T-cell (primary cell): Measurements from ENCODE around the gene TAF12. TPM values are rescaled to one million over a fixed set of nuclear protein-coding genes. Genes with fewer than 3 reads are reported as not detected.

ENCODE experiments used
- ATAC-seq, 4 experiments: fragments of 200-7000 bp in 3 of 4; fragments of 150-1000 bp in 1 of 4; cut with Tn5 transposase; replicated peaks in 1 of 4; 1 replicate in 3 of 4; 2 replicates in 1 of 4; pipeline ENCODE4 v1.10.0; 2021; ENCODE audit warnings: moderate library complexity in 3 of 4, mild to moderate bottlenecking in 2 of 4, moderate number of reproducible peaks in 1 of 4
- CTCF ChIA-PET, 2 donors: fragments of 300-600 bp; sonication (Branson Sonifier 250); formaldehyde crosslinking; loops; one replicate each; lab custom pipeline; 2022; ENCODE audit warnings: antibody characterized with exemption in 2 of 2; lab: Charles Lee
- POLR2A ChIA-PET, 2 donors: fragments of 300-600 bp; sonication (Branson Sonifier 250); formaldehyde crosslinking; loops; one replicate each; lab custom pipeline; 2022; ENCODE audit warnings: antibody characterized with exemption in 2 of 2; lab: Charles Lee
- DNase-seq, 35 experiments: peaks; one replicate each; pipeline versions ENCODE4 v3.0.0 to v3.0.0-alpha.2; 2013 to 2023
- H3K27ac ChIP-seq: one replicate; pipeline ENCODE4 v1.5.1; 2013; ENCODE audit warnings: low read length
- H3K27me3 ChIP-seq, 2 experiments: replicated peaks in 1 of 2; 1 replicate in 1 of 2; 2 replicates in 1 of 2; pipeline versions ENCODE4 v1.6.1 to v1.7.0; 2013; ENCODE audit warnings: low read length in 1 of 2, mixed read lengths in 1 of 2; ENCODE audit not compliant: control insufficient read depth in 2 of 2, insufficient read depth in 2 of 2; ENCODE audit errors: extremely low read depth in 1 of 2
- H3K36me3 ChIP-seq, 2 donors: 1 replicate in 1 of 2; 2 replicates in 1 of 2; pipeline versions ENCODE4 v1.6.1 to v1.7.0; 2013; ENCODE audit warnings: low read length in 1 of 2; ENCODE audit not compliant: control insufficient read depth in 2 of 2, insufficient read depth in 1 of 2; ENCODE audit errors: extremely low read depth in 1 of 2
- H3K4me1 ChIP-seq, 2 experiments: 1 replicate in 1 of 2; 2 replicates in 1 of 2; pipeline versions ENCODE4 v1.6.1 to v1.7.0; 2013; ENCODE audit warnings: low read length in 2 of 2, mixed read lengths in 1 of 2; ENCODE audit not compliant: insufficient read depth in 2 of 2, control insufficient read depth in 1 of 2; ENCODE audit errors: extremely low read depth in 1 of 2
- H3K4me3 ChIP-seq, 2 donors: 1 replicate in 1 of 2; 2 replicates in 1 of 2; pipeline versions ENCODE4 v1.5.1 to v1.7.0; 2013; ENCODE audit warnings: mild to moderate bottlenecking in 2 of 2, low read length in 1 of 2, moderate library complexity in 1 of 2; ENCODE audit not compliant: control insufficient read depth in 1 of 2; ENCODE audit errors: extremely low read depth in 1 of 2
- H3K9me3 ChIP-seq: 2 replicates; pipeline ENCODE4 v1.7.0; 2013
- H3K27ac Mint-ChIP-seq, 2 donors: one replicate each; pipeline ENCODE4 v1.8.0; 2020 to 2021; ENCODE audit warnings: mild to moderate bottlenecking in 2 of 2, mixed read lengths in 2 of 2
- H3K27me3 Mint-ChIP-seq, 2 donors: one replicate each; pipeline ENCODE4 v1.8.0; 2021 to 2022; ENCODE audit warnings: mixed read lengths in 2 of 2
- H3K36me3 Mint-ChIP-seq: one replicate; pipeline ENCODE4 v1.8.0; 2021; ENCODE audit warnings: mixed read lengths
- H3K4me1 Mint-ChIP-seq, 3 donors: one replicate each; pipeline ENCODE4 v1.8.0; 2020 to 2022; ENCODE audit warnings: mixed read lengths in 3 of 3, mild to moderate bottlenecking in 1 of 3
- H3K4me3 Mint-ChIP-seq, 3 donors: one replicate each; pipeline ENCODE4 v1.8.0; 2020 to 2022; ENCODE audit warnings: mild to moderate bottlenecking in 3 of 3, mixed read lengths in 3 of 3, moderate library complexity in 3 of 3
- H3K9me3 Mint-ChIP-seq, 3 donors: one replicate each; pipeline ENCODE4 v1.8.0; 2020 to 2022; ENCODE audit warnings: mixed read lengths in 3 of 3
- WGBS: methylation state at CpG from one replicate; pipeline ENCODE4 v1.1.5; 2013; ENCODE audit warnings: missing lambda C conversion rate; ENCODE audit not compliant: insufficient coverage; 5-methylcytosine and 5-hydroxymethylcytosine counted together
- total RNA-seq, 35 experiments: library from RNA in 6 of 35; stranded (reverse) in 6 of 35; fragments of 120-200 nt in 1 of 35; gene quantifications; one replicate each; pipeline versions ENCODE4 v1.2.1 to v1.2.4 and lab custom pipeline; 2013 to 2026

TAF12 gene
- total RNA-seq, 5 donors from 2014 or later (not counting 1 experiment from before 2014, with no cell fraction given): 17.3 to 22.7 (median 20.6) TPM

DNA sequence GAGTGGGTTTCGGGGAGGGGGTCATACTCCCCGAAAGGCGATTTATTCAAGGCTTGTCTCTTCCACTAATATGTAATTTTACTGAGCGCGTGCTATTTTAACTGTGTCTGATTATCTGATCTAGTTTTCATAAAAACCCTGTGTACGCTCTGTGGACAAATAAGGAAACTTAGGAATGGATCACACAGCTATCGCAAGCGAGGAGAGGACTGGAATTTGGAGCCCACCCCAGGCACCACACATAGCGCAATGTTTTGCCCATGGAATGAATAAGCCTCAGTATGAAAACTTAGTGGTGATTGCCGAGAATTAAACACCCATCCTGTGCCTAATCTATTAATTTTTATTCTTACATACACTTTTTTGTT lies 60.6 kb downstream of the TAF12 start:
- DNase-seq (no peak), ATAC-seq (peak in 1 of 4 experiments; percentile 1)
- Mint-ChIP-seq H3K36me3 (peaks cover 30% of the 10 kb centered on the region), H3K9me3 (no peaks in the 10 kb centered on the region), H3K27ac (peak overlapping the region; percentile 92 to 93), H3K4me3 (peak overlapping the region; percentile 89 to 97 (median 92)), H3K4me1 (peaks cover 36 to 52% (median 36%) of the 10 kb centered on the region in 3 donors), H3K27me3 (no peaks in the 10 kb centered on the region)
- H3K9me3 ChIP-seq: no peaks in the 10 kb centered on the region
- ChIA-PET CTCF (interaction anchor here in 1 of 2 donors (0.7 to 2.7 kb wide), 7 partner anchors 31 to 809 kb away, joined by 3 to 22 read pairs (median 5); partner anchors contain the start of genes MED18, STX12, TAF12 and YTHDF2), POLR2A (interaction anchor here (0.5 to 2.7 kb wide), 23 partner anchors 8 to 448 kb away, joined by 3 to 65 read pairs (median 3); partner anchors contain the start of genes TRNAU1AP (in 2 of the 2), GMEB1 (in 1 of the 2), RCC1 (in 1 of the 2) and RNU11 (in 1 of the 2))
- peak overlapping the region; percentile 70 for H3K27ac ChIP-seq
- H3K4me3 ChIP-seq: peak overlapping the region; percentile 91 to 95
- H3K4me1 ChIP-seq: peaks cover 11 to 39% of the 10 kb centered on the region in 2 experiments
- H3K27me3 ChIP-seq: no peaks in the 10 kb centered on the region
- WGBS: 17% methylated on average over 1 of the region's 10 CpGs
- peaks cover 8 to 29% of the 10 kb centered on the region in 2 donors for H3K36me3 ChIP-seq

DNA sequence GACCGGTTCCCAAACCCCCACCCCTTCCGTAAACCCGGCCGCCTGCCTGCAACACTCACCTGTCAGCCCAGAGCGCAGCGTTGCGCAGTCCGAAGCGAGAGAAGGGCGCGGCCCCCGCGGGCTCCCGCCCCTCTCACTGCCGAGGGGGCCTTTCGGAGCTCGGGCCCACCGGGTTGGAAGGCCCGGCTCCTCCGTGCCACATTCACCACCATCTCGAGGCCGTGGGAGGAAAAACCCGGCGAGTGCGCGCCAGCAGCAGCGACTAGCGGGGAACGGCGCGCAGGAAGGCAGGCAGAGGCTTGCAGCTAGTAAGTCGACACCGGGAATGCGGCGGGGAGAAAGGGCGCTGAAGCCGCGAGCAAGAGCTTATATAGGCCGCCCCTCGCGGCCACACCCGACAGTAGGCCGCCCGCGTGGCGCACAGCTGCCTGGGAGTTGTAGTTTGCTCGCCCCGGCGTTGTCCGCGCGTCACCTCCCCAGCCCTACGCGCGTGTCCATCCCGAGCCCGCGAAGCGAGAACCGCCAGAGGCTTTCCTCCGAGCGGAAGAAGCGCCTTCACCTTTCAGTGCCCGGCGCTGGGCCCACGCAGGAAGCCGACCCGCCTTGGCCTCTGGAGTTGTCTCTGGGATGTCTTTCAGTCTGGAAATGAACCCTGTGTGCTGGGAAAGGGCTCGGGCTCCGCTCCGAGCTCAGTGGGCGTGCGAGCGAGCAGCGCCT lies 61.2 kb downstream of the TAF12 start:
- ATAC-seq (peak; percentile 87 to 92 (median 90)), DNase-seq (peak; percentile 74 to 95 (median 84))
- Histone ChIP-seq H3K36me3 (peaks cover 9 to 35% of the 10 kb centered on the region in 2 donors), H3K27me3 (no peaks in the 10 kb centered on the region), H3K9me3 (no peaks in the 10 kb centered on the region), H3K27ac (peak overlapping the region; percentile 70), H3K4me3 (peak overlapping the region; percentile 91 to 95), H3K4me1 (peaks cover 11 to 39% of the 10 kb centered on the region in 2 experiments)
- Mint-ChIP-seq H3K36me3 (peaks cover 33% of the 10 kb centered on the region), H3K4me1 (peaks cover 36 to 52% (median 38%) of the 10 kb centered on the region in 3 donors), H3K9me3 (no peaks in the 10 kb centered on the region), H3K4me3 (peak overlapping the region; percentile 89 to 97 (median 92)), H3K27ac (peak overlapping the region; percentile 92 to 93), H3K27me3 (no peaks in the 10 kb centered on the region)
- 0% methylated on average over 71 of the region's 75 CpGs for WGBS
- POLR2A ChIA-PET: interaction anchor here (0.5 to 2.7 kb wide), 27 partner anchors 9 to 809 kb away, joined by 3 to 65 read pairs (median 3); partner anchors contain the start of genes TRNAU1AP (in 2 of the 2), GMEB1 (in 1 of the 2), RCC1 (in 1 of the 2) and RNU11 (in 1 of the 2)
- CTCF ChIA-PET: interaction anchor here (0.6 to 2.7 kb wide), 14 partner anchors 12 to 809 kb away, joined by 3 to 22 read pairs (median 4); partner anchors contain the start of genes MED18 (in 1 of the 2), RCC1 (in 1 of the 2), STX12 (in 1 of the 2) and TAF12 (in 1 of the 2)

DNA sequence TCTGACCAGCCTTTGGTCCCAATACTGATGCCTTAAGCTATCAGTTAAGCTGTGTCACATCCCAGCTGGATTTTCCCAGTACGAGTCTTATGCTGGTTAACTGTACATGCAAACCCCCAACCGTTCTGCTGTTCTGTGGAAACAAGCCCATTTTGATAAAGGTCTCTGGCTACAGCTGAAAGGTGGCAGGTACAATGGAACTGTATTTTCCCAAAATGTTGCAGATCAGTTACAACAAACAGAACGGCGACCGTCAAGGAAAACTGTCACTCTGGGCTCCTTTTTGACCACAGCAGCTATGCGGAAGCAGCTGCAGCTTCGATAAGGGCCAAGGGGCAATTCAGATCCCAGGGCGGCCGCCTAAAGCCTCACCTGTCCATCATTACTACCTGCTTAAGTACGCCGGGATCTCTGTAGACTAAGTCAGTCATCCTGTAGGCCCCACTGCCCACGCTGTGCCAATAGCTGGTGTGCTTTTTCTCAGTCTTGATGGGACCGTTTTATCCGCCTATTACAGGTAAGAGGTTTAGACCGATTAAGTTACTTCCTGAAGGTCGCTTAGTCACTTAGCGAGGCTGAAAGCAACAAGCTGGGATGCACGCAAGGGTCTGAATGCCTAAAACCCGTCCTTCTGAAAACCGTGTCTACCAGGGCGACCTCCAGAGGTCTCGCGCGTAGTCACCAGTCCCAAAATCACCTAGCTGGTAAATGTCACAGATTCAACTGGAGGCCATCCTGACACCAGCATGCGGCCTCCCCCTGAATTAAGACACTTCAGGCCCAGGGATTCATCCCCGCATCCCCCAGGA lies 61.9 kb downstream of the TAF12 start:
- peaks cover 11 to 39% of the 10 kb centered on the region in 2 experiments for H3K4me1 ChIP-seq
- peak overlapping the region; percentile 91 to 95 for H3K4me3 ChIP-seq
- DNase-seq: peak; percentile 27 to 80 (median 49)
- Mint-ChIP-seq H3K27me3 (no peaks in the 10 kb centered on the region), H3K9me3 (no peaks in the 10 kb centered on the region), H3K4me3 (peak overlapping the region; percentile 89 to 97 (median 92)), H3K4me1 (peaks cover 36 to 52% (median 38%) of the 10 kb centered on the region in 3 donors), H3K36me3 (peaks cover 33% of the 10 kb centered on the region), H3K27ac (peak overlapping the region; percentile 92 to 93)
- H3K36me3 ChIP-seq: peaks cover 9 to 37% of the 10 kb centered on the region in 2 donors
- CTCF ChIA-PET: interaction anchor here (0.6 to 2.7 kb wide), 13 partner anchors 11 to 332 kb away, joined by 3 to 22 read pairs (median 4); partner anchors contain the start of genes MED18 (in 1 of the 2), RCC1 (in 1 of the 2), TAF12 (in 1 of the 2) and YTHDF2 (in 1 of the 2)
- H3K9me3 ChIP-seq: no peaks in the 10 kb centered on the region
- H3K27ac ChIP-seq: peak overlapping the region; percentile 70
- ATAC-seq: peak; percentile 54 to 58 (median 56)
- no peaks in the 10 kb centered on the region for H3K27me3 ChIP-seq
- 1% methylated on average over 16 of the region's 26 CpGs for WGBS
- POLR2A ChIA-PET: interaction anchor here (0.5 to 2.7 kb wide), 23 partner anchors 10 to 808 kb away, joined by 3 to 65 read pairs (median 5); partner anchors contain the start of genes GMEB1 (in 2 of the 2), TRNAU1AP (in 2 of the 2), RCC1 (in 1 of the 2) and RNU11 (in 1 of the 2)

GRCh38 chr1:28579401-28579800 lies 63.5 kb downstream of the TAF12 start:
- peak overlapping the region; percentile 89 to 97 (median 92) for H3K4me3 Mint-ChIP-seq
- H3K27me3 Mint-ChIP-seq: no peaks in the 10 kb centered on the region
- H3K4me1 Mint-ChIP-seq: peaks cover 36 to 52% (median 38%) of the 10 kb centered on the region in 3 donors
- 60% methylated on average over 1 of the region's 1 CpG for WGBS
- Histone ChIP-seq H3K4me3 (peak overlapping the region in 1 of 2 donors; percentile 95), H3K27me3 (no peaks in the 10 kb centered on the region), H3K4me1 (peaks cover 11 to 39% of the 10 kb centered on the region in 2 experiments), H3K9me3 (no peaks in the 10 kb centered on the region), H3K27ac (no peak overlapping the region), H3K36me3 (peaks cover 9 to 40% of the 10 kb centered on the region in 2 donors)
- ATAC-seq: no peak
- H3K36me3 Mint-ChIP-seq: peaks cover 40% of the 10 kb centered on the region
- ChIA-PET POLR2A (interaction anchor here (0.5 to 0.9 kb wide), 11 partner anchors 14 to 1676 kb away, joined by 3 to 15 read pairs (median 6); no protein-coding TSS in a partner anchor), CTCF (interaction anchor here in 1 of 2 donors (0.5 to 2.1 kb wide), 6 partner anchors 26 to 331 kb away, joined by 3 to 6 read pairs (median 4); partner anchors contain the start of gene TRNAU1AP)
- H3K9me3 Mint-ChIP-seq: no peaks in the 10 kb centered on the region
- no peak for DNase-seq
- peak overlapping the region; percentile 92 to 93 for H3K27ac Mint-ChIP-seq

DNA sequence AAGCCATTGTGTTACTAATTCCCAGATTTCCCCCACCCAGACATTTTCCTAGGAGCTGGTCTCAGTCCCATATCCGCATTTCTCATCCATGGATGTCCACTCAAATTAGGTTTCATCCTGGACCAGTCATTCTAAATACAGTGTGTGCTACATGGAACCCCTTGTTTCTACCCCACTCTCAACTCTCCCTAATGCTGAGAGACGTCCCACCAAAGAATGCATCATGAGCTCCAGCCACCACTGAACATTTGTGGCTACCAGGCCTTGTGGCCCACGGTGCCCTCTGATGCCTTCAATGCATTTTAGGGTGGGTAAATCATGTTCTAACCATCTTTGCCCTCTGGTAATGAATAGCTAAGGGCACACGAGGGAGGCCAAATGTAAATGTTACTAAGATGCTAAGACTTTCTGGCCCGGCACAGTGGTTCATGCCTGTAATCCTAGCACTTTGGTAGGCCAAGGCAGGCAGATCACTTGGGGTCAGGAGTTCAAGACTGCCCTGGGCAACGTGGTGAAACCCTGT lies 64.1 kb downstream of the TAF12 start:
- no peaks in the 10 kb centered on the region for H3K9me3 Mint-ChIP-seq
- no peak overlapping the region for H3K4me3 ChIP-seq
- ATAC-seq (no peak), DNase-seq (no peak)
- H3K36me3 ChIP-seq: peaks cover 9 to 41% of the 10 kb centered on the region in 2 donors
- ChIA-PET POLR2A (interaction anchor here (0.5 to 0.6 kb wide), 5 partner anchors 24 to 182 kb away, joined by 3 to 8 read pairs (median 5); no protein-coding TSS in a partner anchor), CTCF (interaction anchor here in 1 of 2 donors (0.5 to 2.1 kb wide), 3 partner anchors 25 to 71 kb away, joined by 4 to 6 read pairs (median 5); partner anchors contain the start of gene TRNAU1AP)
- H3K27ac ChIP-seq: peak overlapping the region; percentile 36
- peaks cover 11 to 39% of the 10 kb centered on the region in 2 experiments for H3K4me1 ChIP-seq
- peak overlapping the region; percentile 67 to 92 for H3K27ac Mint-ChIP-seq
- no peaks in the 10 kb centered on the region for H3K27me3 Mint-ChIP-seq
- peak overlapping the region in 2 of 3 donors; percentile 24 to 89 for H3K4me3 Mint-ChIP-seq
- H3K27me3 ChIP-seq: no peaks in the 10 kb centered on the region
- whole genome bisulfite sequencing: 69% methylated on average over 3 of the region's 6 CpGs
- no peaks in the 10 kb centered on the region for H3K9me3 ChIP-seq
- H3K4me1 Mint-ChIP-seq: peaks cover 36 to 52% (median 38%) of the 10 kb centered on the region in 3 donors
- peaks cover 40% of the 10 kb centered on the region for H3K36me3 Mint-ChIP-seq
